Stimulated activated CD4-positive, alpha-beta T cell treated with anti-CD3 and anti-CD28 coated beads, Interleukin-2, amount 100 ng/mL, for 48 hours (primary cell): Measurements from ENCODE around the gene MIGA1.
"Not testable (repeated sequence)": the region's sequence is repeated elsewhere in the genome, so short reads cannot be mapped to it uniquely, and the experiment has no call there.

Source experiments
- DNase-seq, 2 donors: peaks; one replicate each; pipeline ENCODE4 v3.0.0-alpha.2; 2020

The MIGA1 gene, protein sequence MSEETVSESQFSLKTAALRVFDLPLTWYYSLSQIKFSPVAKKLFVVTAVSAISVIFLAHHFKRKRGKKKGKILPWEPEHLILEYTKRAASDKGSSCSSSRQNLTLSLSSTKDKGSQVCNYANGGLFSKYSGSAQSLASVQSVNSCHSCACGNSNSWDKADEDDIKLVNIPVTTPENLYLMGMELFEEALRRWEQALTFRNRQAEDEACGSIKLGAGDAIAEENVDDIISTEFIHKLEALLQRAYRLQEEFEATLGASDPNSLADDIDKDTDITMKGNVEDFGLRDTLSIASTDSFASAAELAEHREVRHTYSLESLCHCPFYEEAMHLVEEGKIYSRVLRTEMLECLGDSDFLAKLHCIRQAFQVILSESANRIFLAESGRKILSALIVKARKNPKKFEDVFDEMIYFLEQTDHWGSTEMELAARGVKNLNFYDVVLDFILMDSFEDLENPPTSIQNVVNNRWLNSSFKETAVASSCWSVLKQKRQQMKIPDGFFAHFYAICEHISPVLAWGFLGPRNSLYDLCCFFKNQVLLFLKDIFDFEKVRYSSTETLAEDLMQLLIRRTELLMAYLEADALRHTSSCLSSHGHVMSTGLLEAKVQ

GRCh38 chr1:77779529-77780281 is at the start of gene MIGA1:
TSS of gene MIGA1 (plus strand) at chr1:77779649. CDS start at chr1:77783253, 3,604 bp downstream.
- peak; percentile 77 to 81 for DNase-seq

DNA sequence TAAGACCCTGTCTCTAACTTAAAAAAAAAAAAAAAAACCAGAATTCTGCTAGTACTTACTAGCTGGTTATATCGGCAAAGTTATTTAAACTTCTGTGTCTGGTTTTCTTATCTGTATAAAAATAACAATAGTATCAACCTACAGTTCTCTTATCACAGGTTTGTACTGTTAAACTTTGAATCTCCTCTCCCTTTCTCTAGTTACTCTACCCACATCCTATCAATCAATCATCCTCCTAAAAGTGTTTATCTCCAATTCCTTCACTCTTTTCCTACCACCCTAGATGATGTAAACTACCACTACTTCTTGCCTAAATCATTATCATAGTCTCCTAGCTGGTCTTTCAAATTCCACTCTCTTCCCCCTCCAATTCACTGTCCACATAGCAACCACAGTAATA is 47.4 kb upstream of the MIGA1 start:
- DNase-seq: no peak

DNA sequence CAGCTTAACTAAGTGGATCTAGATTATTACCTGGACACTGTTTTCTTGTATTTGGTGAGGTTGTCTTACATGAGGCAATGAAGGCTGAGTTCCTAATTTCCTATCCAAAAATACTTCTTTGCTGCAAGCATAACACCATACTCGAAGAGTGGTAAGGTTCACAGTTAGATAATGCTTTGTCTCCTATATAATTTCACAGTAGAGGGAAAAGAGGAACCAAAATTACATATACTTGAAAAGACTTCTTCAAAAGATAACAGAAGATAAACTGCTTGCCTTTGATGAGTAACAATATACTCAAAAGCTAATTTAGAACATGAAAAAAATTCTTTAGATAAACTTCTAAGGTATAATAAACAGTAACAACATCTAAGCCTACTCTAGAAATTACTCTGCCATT is 40.2 kb upstream of the MIGA1 start:
- no peak for DNase-seq

DNA sequence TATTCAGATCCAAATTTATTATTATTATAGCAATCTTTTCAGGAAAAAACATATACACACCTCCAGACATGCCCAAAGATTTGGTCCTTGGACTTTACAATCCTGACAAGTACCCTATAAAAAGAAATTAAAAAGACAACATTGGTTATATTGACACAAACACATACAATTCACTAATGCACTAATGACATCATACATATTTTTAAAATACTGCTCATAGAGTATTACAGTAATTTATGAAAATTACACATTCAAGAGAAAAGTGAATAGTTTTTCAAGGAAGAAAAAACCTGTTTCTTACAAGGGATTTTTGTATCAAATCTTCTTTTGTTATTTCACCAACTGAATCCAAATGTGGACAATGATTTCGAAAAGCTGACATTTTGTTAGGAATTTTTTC is 38.1 kb upstream of the MIGA1 start:
- DNase-seq: no peak

DNA sequence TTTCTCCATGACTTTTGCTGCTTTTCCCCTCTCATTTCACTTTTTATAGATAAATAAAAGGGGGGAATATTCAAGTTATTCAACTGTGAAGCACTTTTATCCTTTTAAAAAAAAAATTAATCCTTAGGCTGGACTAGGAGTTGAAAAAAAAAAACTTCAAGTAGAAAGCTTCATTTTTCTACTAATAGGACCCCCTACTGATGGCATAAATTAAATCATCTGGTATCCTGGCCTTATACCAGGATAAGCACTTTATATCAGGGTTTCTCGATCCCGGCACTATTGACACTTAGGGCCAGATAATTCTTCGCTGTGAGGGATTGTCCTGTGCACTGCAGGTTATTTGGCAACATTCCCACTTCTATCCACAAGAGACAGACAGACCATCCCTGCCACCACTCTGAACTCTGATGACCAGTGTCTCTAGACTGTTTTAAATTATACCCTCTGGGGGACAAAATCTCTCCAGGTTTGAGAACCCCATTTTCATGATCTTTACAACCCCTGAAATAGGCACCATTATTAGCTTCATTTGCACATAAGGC is 37.4 kb upstream of the MIGA1 start:
- DNase-seq: no peak

DNA sequence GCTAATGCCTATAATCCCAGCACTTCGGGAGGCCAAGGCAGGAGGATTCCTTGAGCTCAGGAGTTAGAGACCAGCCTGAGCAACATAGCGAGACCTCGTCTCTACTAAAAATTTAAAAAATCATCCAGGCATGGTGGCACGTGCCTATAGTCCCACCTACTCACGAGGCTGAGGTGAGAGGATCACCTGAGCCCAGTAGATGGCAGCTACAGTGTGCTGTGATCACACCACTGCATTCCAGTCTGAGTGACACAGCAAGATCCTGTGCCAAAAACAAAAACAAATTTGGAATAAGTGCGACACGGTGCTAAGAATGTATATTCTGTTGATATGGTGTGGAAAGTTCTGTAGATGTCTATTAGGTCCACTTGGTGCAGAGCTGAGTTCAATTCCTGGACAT is 34.9 kb upstream of the MIGA1 start:
- DNase-seq: no peak

DNA sequence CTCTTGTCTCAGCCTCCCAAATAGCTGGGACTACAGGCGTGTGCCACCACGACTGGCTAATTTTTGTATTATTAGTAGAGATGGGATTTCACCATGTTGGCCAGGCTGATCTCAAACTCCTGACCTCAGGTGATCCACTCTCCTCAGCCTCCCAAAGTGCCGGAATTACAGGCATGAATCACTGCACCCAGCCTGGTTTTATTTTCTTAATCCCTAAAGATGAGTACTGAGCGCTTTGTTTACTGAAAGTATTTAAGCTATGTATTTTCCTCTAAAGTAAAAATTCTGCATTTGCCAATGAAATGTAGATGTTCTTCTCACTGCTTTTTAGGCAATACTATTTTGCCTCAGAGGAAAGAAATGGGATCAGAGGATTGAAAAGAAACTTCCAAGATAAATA is 30.0 kb upstream of the MIGA1 start:
- DNase-seq: not testable (repeated sequence)

DNA sequence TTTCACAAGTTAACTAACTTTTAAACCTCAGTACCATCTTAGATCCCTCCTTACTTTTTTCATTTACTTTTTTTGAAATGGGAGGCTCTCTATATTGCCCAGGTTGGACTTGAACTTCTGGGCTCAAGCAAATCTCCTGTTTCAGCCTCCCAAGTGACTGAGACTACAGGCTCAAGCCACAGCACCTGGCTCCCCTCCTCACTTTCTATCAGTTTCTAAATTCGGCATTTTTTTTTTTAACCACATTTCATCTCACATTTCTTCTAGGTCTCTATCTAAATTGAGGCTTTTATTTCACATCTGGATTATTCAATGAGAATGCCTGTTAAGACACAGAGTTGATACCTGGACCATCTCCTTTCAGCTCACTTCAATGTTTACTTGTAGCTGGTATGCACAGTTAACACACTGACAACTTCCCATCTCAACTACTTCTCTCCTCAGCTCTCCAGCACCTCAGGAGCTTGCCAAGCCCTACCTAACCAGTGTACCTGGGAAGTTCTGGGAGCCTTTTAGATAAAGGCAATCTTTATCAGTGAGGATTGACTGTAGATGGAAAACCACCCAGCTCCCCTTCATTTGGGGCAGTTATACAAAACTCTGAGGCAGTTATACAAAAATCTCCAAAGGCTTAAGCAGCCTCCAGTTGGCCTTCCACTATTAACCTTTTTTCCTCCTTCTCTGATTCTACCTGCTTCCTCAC is 23.2 kb upstream of the MIGA1 start:
- DNase-seq: no peak

GRCh38 chr1:77757066-77757584 is 22.3 kb upstream of the MIGA1 start:
- no peak for DNase-seq

- DNase-seq: no peak
Observed at GRCh38 chr1:77757603-77758002, 21.8 kb upstream of the MIGA1 start.

- DNase-seq: peak; percentile 85 to 94
Observed at GRCh38 chr1:77759071-77760028, 20.1 kb upstream of the MIGA1 start, which contains the start of gene USP33. TSS of gene USP33 (minus strand) at chr1:77759852. CDS start at chr1:77741697, 18,155 bp downstream.

DNA sequence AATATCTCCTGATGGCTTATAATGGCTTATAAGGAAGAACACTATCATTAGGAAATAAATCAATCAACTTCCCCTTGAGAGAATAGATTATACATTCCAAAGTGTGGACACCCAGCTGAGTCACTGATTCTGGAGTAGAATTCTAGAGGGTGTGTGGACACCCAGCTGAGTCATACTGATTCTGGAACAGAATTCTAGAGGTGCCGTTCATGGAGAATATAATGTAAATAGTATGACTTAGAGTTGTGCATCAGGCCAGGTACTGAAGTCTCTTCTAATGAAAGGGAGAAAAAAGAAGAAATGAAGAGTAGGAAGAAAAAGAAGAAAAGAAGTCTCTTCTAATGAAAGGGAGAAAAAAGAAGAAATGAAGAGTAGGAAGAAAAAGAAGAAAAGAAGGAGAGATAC is 17.4 kb upstream of the MIGA1 start:
- DNase-seq: no peak

GRCh38 chr1:77768006-77768405 is 11.4 kb upstream of the MIGA1 start:
- no peak for DNase-seq

GRCh38 chr1:77776007-77776700 is 3.3 kb upstream of the MIGA1 start:
- DNase-seq: no peak

GRCh38 chr1:77781683-77782082 is 2.2 kb downstream of the MIGA1 start:
- DNase-seq: no peak

DNA sequence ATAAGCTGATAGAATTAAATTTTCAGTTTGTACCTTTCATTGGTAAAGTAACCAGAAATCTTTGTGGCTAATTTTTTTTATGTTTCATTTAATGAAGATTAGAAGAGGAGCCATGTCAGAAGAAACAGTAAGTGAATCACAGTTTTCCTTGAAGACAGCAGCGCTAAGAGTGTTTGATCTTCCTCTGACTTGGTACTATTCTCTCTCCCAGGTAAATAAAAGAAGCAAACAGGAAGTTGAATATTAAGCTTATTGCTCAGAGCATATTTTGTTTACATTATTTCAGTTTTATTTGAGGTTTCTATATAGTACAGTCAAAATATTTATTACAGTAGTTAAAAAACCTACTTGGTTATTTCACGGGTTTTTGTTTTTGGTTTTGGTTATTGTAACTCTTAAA is 3.7 kb downstream of the MIGA1 start:
- DNase-seq: no peak

DNA sequence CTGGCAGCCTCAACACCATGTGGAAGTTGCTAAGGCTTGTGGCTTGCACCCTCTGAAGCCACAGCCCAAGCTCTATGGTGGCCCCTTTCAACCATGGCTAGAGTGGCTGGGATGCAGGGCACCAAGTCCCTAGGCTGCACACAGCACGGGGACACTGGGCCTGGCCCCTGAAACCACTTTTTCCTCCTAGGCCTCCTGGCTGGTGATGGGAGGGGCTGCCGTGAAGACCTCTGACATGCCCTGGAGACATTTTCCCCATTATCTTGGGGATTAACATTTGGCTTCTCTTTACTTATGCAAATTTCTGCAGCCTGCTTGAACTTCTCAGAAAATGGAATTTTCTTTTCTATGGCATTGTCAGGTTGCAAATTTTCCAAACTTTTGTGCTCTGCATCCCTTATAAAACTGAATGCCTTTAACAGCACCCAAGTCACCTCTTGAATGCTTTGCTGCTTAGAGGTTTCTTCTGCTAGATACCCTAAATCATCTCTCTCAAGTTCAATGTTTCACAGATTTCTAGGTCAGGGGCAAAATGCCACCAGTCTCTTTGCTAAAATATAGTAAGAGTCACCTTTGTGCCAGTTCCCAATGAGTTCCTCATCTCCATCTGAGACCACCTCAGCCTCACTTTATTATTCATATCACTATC is 6.8 kb downstream of the MIGA1 start:
- not testable (repeated sequence) for DNase-seq

- DNase-seq: no peak
Observed at GRCh38 chr1:77794550-77794949, 15.1 kb downstream of the MIGA1 start.

DNA sequence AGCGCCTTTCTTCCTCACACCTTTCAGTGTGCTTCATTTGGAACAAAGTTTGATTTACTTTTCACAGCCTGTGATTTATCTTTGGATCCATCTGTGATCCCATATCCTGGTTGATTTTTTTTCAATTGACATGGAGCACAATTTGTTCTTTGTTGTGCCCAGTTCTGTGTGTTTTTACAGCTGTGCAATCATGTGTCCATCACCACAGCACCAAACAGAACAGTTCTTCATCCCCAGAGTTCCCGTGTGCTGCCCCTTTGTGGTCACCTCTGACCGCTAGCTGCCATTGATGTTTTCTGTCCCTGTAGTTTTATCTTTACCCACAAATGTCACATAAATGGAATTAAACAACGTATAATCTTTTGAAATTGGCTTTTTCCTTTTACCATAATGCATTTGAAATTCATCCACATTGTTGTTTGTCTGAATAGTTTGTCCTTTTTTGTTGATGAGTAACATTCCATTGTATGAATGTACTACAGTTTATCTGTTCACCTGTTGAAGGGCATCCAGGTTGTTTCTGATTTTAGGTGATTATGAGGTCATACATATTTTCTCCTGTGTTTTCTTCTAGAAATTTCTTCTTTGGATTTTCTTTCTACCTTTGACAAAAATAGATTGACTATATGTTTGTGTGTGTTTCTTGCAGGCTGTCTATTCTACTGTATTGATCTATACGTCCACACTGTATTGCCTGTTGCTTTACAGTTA is 17.4 kb downstream of the MIGA1 start:
- no peak for DNase-seq
